ENCODE measurements around the gene SYS1.

DNA sequence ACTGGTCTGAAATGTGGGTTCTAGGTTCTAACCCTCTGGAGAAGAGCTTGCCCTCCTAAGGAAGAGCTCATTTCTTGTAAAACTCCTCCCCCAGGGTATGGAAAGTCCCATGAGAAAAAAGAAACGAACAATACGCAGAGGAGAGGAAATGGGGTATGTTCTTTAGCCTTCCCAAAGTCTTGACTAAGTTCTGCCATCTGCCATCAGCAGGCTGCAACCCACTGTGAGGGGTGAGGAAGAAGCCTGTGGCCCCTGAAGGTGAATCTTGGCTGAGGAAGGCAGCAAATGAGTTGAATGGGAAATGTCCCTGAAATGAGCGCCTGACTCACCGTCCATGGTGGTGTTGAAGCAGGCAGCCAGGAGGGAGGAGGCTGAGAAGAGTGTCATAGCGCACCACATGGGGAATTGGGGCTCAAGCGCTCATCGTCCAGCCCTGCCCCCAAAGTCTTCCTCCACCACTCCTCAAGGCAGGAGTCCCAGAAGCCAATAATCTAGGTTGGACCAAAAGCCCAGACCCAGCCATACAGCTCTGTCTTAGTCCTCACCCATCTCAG lies 44.5 kb upstream of the SYS1 start:
- TF ChIP-seq, protein P1, sequence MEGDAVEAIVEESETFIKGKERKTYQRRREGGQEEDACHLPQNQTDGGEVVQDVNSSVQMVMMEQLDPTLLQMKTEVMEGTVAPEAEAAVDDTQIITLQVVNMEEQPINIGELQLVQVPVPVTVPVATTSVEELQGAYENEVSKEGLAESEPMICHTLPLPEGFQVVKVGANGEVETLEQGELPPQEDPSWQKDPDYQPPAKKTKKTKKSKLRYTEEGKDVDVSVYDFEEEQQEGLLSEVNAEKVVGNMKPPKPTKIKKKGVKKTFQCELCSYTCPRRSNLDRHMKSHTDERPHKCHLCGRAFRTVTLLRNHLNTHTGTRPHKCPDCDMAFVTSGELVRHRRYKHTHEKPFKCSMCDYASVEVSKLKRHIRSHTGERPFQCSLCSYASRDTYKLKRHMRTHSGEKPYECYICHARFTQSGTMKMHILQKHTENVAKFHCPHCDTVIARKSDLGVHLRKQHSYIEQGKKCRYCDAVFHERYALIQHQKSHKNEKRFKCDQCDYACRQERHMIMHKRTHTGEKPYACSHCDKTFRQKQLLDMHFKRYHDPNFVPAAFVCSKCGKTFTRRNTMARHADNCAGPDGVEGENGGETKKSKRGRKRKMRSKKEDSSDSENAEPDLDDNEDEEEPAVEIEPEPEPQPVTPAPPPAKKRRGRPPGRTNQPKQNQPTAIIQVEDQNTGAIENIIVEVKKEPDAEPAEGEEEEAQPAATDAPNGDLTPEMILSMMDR (conservative IDR thresholded peaks at IDR 0.05) = no peak
- TF ChIP-seq EZH2 (IDR thresholded peaks at IDR 0.05; ENCODE audit: low read depth) = no peak
